KMS-11 (cell line): ENCODE measurements around the gene CNOT1.

Source experiments
- H2AFZ ChIP-seq: fragments of 200-600 bp; sonication (generic); 2 replicates; pipeline ENCODE4 v1.6.1; 2016; ENCODE audit warnings: antibody characterized with exemption, mixed run types, low read depth
- H3K27ac ChIP-seq: fragments of 200-600 bp; sonication (generic); 2 replicates; pipeline ENCODE4 v1.6.1; 2016; ENCODE audit warnings: mild to moderate bottlenecking, mixed run types
- H3K27me3 ChIP-seq: fragments of 200-600 bp; sonication (generic); 2 replicates; pipeline ENCODE4 v1.6.1; 2017; ENCODE audit warnings: mild to moderate bottlenecking, low read depth, mixed run types, moderate library complexity; ENCODE audit not compliant: insufficient read depth
- H3K36me3 ChIP-seq: fragments of 200-600 bp; sonication (generic); 2 replicates; pipeline ENCODE4 v1.6.1; 2017; ENCODE audit warnings: mild to moderate bottlenecking, mixed run types; ENCODE audit not compliant: insufficient read depth
- H3K4me1 ChIP-seq: fragments of 200-600 bp; sonication (generic); 2 replicates; pipeline ENCODE4 v1.6.1; 2016; ENCODE audit warnings: mild to moderate bottlenecking, low read depth, mixed run types; ENCODE audit not compliant: poor library complexity, severe bottlenecking
- H3K4me2 ChIP-seq: fragments of 200-600 bp; sonication (generic); 2 replicates; pipeline ENCODE4 v1.7.0; 2016; ENCODE audit warnings: mild to moderate bottlenecking, mixed run types
- H3K4me3 ChIP-seq: fragments of 200-600 bp; sonication (generic); IDR thresholded peaks from 2 replicates; pipeline ENCODE4 v1.6.1; 2017; ENCODE audit warnings: low read depth, low read length, mixed read lengths; ENCODE audit not compliant: insufficient read depth
- H3K79me2 ChIP-seq: fragments of 200-600 bp; sonication (generic); 2 replicates; pipeline ENCODE4 v1.6.1; 2016; ENCODE audit warnings: low read depth, mixed run types; ENCODE audit not compliant: insufficient read depth
- H3K9ac ChIP-seq: fragments of 200-600 bp; sonication (generic); 2 replicates; pipeline ENCODE4 v1.6.1; 2016; ENCODE audit warnings: mild to moderate bottlenecking, mixed run types
- H4K20me1 ChIP-seq: fragments of 200-600 bp; sonication (generic); 2 replicates; pipeline ENCODE4 v1.6.1; 2016; ENCODE audit warnings: mild to moderate bottlenecking, mixed run types; ENCODE audit not compliant: insufficient read depth
- TF ChIP-seq, protein P1 (sequence below): fragments of 200-600 bp; sonication (generic); conservative IDR thresholded peaks from 2 replicates; pipeline ENCODE4 v1.6.1; 2017; ENCODE audit warnings: low read depth, mild to moderate bottlenecking, antibody characterized with exemption, low read length, moderate library complexity, mixed read lengths

The CNOT1 gene

GRCh38 chr16:58629733-58630640 is at the start of gene CNOT1:
TSS of gene CNOT1 (minus strand) at chr16:58629826. CDS start at chr16:58599337, 30,489 bp downstream.
- Histone ChIP-seq H3K9ac (peak within 1 kb of the TSS; percentile 98), H4K20me1 (peaks cover 11% of the 10 kb centered on the region)

GRCh38 chr16:58678716-58679115 is 49.1 kb upstream of the CNOT1 start:
- Histone ChIP-seq H4K20me1 (no peaks in the 10 kb centered on the region), H3K79me2 (no peaks in the 10 kb centered on the region), H3K27ac (no peak overlapping the region), H3K4me3 (no peak overlapping the region), H3K36me3 (no peaks in the 10 kb centered on the region), H3K4me1 (peaks cover 4% of the 10 kb centered on the region), H3K27me3 (no peaks in the 10 kb centered on the region), H3K9ac (no peak overlapping the region), H2AFZ (no peak overlapping the region), H3K4me2 (no peak overlapping the region)
- TF ChIP-seq, protein P1, sequence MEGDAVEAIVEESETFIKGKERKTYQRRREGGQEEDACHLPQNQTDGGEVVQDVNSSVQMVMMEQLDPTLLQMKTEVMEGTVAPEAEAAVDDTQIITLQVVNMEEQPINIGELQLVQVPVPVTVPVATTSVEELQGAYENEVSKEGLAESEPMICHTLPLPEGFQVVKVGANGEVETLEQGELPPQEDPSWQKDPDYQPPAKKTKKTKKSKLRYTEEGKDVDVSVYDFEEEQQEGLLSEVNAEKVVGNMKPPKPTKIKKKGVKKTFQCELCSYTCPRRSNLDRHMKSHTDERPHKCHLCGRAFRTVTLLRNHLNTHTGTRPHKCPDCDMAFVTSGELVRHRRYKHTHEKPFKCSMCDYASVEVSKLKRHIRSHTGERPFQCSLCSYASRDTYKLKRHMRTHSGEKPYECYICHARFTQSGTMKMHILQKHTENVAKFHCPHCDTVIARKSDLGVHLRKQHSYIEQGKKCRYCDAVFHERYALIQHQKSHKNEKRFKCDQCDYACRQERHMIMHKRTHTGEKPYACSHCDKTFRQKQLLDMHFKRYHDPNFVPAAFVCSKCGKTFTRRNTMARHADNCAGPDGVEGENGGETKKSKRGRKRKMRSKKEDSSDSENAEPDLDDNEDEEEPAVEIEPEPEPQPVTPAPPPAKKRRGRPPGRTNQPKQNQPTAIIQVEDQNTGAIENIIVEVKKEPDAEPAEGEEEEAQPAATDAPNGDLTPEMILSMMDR, result no peak

More at GRCh38 chr16:58629733-58630640, at the start of gene CNOT1:
- H3K27ac ChIP-seq, result peak within 1 kb of the TSS; percentile 93
- H3K36me3 ChIP-seq, result no peaks in the 10 kb centered on the region; the same call in 1 of the 2 replicates
- H3K4me1 ChIP-seq, result peaks cover 30% of the 10 kb centered on the region
- TF ChIP-seq, protein P1, result no peak
- H3K79me2 ChIP-seq, result peaks cover 46% of the 10 kb centered on the region
- H3K4me2 ChIP-seq, result peak within 1 kb of the TSS; percentile 93
- peak within 1 kb of the TSS; percentile 98 for H2AFZ ChIP-seq
- peak within 1 kb of the TSS; percentile 48 for H3K4me3 ChIP-seq
- H3K27me3 ChIP-seq, result no peaks in the 10 kb centered on the region

DNA sequence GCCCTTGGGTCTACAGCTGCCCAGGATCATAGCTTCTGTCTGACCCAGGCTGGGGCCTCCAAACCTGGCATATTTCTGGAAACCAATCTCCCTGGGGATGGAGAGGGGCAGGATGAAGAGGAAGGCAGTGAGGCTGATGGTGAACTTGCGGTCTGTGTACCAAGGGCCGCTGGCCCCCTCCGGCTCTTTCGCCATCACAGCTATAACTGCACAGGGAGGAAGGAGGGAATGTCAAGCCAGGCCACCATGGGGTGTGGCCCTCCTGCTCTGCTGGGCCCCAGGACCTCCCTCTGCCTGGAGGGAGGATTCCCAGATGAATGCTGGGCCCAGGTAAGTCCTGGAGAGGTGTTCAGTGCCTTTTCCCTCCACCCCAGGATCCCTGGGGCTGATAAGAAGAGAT is 48.6 kb upstream of the CNOT1 start:
- Histone ChIP-seq H3K4me1 (no peaks in the 10 kb centered on the region), H4K20me1 (no peaks in the 10 kb centered on the region), H3K27ac (no peak overlapping the region), H3K79me2 (no peaks in the 10 kb centered on the region), H3K27me3 (no peaks in the 10 kb centered on the region), H3K36me3 (no peaks in the 10 kb centered on the region), H2AFZ (no peak overlapping the region), H3K4me2 (no peak overlapping the region), H3K9ac (no peak overlapping the region), H3K4me3 (no peak overlapping the region)
- TF ChIP-seq, protein P1, result no peak

DNA sequence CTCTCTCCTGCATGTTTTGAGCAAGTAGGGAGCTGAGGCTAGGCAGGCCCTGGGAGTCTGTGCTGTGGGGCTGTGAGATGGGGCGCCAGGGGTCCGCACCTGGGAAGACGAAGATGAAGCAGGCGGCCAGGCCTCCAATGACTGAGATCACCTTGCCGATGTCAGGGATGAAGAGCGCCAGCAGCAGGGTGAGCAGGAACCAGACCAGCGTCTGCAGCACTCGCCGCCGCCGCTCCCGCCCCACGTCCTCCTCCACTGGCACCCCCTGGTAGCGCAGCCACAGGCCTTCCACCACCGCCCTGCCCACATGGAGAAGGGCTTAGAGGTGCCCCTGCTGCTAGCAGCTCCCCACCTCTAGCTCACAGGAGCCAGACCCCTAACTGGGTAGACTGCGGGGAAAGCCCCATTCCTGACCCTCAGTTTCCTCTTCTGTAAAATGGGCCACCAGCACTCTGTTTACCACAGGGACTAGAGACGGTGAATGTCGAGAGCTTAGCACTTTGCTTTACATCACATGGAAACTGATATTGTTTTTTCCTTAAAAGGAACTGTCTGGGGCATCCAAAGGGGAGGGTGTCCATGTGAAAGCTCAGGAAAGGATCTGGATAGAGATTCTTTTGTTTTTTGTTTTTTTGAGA is 41.4 kb upstream of the CNOT1 start:
- Histone ChIP-seq H3K4me2 (no peak overlapping the region), H3K27me3 (no peaks in the 10 kb centered on the region), H4K20me1 (no peaks in the 10 kb centered on the region), H3K36me3 (no peaks in the 10 kb centered on the region), H3K9ac (no peak overlapping the region), H3K79me2 (no peaks in the 10 kb centered on the region), H2AFZ (no peak overlapping the region), H3K4me1 (no peaks in the 10 kb centered on the region), H3K27ac (no peak overlapping the region), H3K4me3 (no peak overlapping the region)
- TF ChIP-seq, protein P1, result no peak
